NCI-H2196 treated with DMSO at 0.1 percent for 48 hours (cell line): ENCODE results near the gene ELF1.
"Not testable (repeated sequence)": the region's sequence is repeated elsewhere in the genome, so short reads cannot be mapped to it uniquely, and the experiment has no call there.

Experiments used
- DNase-seq: peaks from one replicate; lab custom pipeline; 2025; ENCODE audit not compliant: unreplicated experiment; lab: John Stamatoyannopoulos, UW

The ELF1 gene

DNA sequence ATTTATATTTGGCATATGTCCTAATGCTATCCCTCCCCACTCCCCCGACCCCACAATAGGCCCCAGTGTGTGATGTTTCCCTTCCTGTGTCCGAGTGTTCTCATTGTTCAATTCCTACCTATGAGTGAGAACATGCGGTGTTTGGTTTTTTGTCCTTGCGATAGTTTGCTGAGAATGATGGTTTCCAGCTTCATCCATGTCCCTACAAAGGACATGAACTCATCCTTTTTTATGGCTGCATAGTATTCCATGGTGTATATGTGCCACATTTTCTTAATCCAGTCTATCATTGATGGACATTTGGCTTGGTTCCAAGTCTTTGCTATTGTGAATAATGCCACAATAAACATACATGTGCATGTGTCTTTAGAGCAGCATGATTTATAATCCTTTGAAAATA is 23.3 kb upstream of the ELF1 start:
- not testable (repeated sequence) for DNase-seq

DNA sequence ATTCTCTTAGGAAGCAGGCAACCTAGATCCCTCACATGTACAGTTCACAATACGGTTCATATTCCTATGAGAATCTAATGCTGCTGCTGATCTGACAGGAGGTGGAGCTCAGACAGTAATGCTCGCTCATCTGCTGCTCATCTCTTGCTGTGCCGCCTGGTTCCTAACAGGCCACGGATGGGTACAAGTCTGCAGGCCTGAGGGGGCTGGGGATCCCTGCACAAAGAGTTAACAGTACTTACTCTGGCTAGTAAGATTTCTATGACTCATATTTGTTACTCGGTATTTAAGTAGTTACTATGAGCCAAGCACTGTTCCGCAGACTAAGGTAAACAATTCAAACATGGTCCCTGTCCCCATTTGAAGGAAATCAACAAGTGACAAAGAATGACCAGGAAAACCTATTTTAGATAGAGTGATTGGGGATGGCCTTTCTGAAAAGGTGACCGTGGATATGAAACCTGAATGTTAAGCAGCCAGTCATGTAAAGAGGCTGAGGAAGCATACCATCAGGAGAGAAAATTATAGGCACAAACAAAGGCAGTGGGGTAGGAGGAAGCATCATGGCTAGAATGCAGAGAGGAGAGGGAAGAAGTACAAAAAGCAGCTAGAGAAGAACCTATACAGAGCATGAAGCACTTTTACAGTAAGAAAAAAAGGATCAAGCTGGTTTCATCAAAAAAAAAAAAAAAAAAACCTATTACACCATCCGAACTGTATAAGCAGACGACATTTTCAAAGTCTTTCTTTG is 21.6 kb upstream of the ELF1 start:
- no peak for DNase-seq

DNA sequence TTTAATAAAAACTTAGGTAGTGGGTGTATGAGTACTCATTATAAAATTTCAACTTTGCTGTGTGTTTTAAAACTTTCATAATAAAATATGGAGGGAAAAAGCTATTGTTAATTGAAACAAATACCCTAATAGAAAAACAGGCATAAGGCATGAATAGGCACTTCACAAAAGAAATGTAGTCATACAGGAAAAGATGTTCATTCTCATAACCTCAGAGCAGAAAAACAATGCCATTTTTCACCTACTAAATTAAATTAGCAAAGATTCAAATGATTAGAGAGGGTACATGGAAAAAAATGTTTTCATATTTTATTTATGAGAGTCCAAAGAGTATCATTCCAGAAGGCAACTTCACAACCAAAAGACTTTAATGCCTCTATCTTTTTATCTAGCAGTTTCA is 20.6 kb upstream of the ELF1 start:
- no peak for DNase-seq

DNA sequence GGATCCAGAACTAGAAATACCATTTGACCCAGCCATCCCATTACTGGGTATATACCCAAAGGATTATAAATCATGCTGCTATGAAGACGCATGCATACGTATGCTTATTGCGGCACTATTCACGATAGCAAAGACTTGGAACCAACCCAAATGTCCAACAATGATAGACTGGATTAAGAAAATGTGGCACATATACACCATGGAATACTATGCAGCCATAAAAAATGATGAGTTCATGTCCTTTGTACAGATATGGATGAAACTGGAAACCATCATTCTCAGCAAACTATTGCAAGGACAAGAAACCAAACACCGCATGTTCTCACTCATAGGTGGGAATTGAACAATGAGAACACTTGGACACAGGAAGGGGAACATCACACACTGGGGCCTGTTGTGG is 17.4 kb upstream of the ELF1 start:
- not testable (repeated sequence) for DNase-seq

DNA sequence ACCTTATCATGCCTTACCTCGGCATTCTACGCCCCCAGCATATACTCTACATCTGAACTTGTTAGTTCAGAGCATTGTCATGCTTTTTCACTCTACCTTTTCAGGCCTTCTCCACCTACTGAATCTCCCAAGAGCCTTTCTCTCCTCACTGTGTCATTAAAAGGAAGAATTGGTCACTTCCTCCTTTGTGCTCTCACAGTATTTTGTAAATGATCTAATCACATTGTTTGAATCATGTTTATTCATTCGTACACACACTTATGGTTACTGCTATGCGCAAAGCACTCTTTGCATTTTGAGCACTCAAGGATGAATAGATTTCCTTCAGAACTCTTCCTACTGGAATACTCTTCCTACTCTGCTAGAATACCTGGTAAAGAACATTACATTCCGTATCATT is 15.8 kb upstream of the ELF1 start:
- DNase-seq, result no peak

DNA sequence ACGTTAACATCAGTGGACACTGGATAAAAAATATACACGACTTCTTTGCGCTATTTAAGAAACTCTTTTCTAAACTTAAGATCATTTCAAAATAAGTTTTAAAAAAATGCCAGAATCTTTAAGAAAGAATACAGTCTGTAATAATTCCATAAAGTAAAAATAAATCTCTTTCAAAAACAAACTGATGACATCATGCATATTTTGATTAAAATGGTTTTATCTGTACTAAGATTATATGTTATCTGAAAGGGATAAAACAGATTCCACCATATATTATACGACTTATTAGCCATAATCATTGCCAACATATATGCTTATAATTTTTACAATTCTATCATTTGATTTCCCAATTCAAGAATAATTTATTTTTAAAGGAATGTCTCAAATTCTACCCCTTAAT is 15.3 kb upstream of the ELF1 start:
- no peak for DNase-seq

DNA sequence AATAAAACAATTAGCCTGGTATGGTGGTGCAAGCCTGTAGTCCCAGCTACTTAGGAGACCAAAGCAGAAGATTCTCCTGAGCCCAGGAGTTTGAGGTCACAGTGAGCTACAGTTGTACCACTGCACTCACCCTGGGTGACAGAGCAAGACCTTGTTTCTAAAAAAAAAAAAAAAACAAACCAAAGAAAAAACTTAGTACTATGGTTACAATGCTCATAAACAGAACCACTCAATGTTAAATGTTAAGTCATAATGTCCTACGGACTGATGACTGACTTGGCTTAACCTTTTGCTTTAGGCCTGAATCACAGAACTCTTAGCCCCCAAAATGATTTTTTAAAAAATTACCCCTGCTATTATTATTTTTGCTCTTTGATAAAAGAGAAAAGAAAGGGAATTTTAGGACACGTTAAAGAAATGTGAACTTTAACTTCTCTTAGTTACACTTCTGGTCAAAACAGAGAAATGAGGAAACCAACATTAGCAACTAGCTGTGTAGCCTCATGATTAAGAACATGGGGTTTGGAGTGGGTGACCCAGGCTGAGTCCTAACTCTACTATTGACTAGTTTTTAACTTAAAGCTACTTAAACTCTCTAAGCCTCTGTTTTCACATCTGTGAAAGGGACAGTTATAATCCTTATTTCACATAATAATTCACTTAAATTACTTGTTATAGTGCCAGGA is 13.7 kb upstream of the ELF1 start:
- DNase-seq, result no peak

DNA sequence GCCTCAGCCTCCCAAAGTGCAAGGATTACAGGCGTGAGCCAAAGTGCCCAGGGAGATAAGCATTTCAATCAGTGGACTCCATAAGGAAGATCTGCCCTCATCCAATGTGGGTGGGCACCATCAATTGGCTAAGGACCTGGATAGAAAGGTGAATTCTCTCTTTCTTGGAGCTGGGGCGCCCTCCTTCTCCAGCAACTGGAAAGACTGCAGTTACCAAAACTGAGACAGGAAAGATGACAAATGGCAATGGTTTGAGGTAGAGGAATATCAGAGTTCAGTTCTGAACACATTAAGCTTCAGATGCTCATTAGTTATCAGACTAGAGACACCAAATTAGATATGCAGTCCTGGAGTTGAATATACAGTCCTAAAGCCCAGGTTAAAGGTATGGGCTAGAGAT is 10.5 kb upstream of the ELF1 start:
- no peak for DNase-seq

DNA sequence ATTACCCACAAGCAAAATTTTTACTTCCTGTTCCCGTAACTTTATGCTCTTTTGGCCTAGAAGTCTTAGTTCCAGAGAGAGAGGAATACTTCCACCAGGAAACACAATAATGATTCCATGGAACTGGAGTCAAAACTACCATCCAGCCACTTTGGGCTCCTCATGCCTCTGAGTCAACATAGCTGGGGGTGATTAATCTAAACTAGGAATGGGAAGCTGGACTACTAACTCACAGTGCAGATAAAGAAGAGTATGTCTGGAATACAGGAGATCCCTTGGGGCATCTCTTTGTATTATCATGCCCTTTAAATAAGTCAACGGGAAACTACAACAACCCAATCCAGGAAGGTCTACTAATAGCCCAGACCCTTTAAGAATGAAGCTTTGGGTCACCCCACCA is 8.9 kb upstream of the ELF1 start:
- no peak for DNase-seq

DNA sequence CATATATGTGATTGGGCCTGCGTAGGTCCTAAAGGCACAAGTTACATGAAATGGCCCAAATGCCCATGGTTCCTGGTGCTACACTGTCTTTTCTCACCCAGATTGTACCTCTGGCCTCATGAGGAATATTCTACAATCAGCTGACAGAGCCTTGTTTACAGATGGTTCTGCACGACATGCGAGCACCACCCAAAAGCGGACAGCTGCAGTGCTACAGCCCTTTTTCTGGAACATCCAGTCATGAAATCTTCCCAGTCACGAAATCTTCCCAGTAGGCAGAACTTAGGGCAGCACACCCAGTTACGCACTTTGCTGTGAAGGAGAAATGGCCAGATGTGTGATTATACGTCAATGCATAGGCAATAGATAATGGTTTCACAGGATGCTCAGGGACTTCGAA is 7.7 kb upstream of the ELF1 start:
- no peak for DNase-seq

DNA sequence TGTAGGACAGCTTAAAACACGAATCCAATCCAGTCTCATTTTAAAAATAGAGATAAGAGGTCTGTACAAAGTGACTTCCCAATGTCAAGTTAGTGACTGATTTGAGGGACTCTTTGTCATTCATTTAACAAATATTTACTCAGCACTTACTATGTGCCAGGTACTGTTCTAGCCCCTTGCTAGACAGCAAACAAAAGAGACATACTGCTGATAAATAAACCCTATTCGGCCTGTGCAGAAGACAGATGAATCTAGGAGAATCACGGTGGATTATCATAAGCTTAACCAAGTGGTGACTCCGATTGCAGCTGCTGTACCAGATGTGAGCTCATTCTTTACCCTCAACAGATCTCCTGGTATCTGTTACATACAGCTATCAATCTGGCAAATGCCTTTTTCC is 6.4 kb upstream of the ELF1 start:
- no peak for DNase-seq

DNA sequence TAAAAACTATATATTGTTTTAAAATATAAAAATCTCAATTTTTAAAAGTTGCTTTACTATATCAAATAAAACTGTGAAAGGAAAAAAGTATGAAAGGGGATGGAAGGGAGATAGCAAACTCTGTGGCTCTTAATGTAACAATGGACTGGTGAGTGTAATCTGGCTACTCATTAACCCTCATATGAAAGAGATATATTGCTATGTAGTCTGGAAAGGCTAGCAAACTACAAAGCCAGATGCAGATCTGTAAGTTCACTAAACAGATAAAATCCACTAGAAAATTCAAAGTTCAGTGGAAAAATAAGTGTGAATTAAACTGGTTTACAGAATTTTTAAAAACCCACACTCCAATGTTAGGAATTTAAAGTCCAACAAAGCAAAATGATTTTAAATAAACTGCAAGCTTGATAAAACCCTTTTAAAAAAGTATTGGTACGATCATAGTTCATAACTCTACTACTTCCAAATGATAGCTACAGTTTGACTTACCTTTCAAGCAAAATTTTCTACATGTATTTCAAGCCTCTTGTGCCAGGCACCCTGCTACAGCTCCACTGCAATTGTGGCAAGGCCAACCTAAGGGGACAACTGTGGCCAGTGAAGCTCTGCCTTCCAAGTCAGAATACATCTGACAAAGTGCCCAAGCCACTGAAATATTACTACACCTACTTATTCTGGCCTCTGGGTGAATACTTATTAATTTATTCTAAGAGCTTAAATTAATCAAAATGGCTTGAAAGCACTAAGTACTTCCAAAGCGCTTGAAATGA is 647 bp upstream of the ELF1 start:
- DNase-seq, result no peak

DNA sequence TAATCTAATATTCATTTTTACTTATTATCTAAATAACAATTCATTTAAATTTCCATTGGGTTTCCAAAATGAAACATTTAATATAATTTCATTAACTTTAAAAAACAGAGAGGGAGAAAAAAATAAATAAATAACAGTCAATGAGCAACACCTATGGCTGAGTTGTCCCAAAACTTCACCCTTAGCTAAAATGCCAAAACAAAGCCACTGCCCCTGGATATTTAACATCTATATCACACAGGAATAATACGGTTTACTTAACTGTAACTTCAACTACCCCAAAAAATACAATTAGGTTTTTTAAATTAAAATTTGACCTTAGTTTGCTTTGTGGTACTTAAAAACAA is 541 bp downstream of the ELF1 start:
- no peak for DNase-seq

DNA sequence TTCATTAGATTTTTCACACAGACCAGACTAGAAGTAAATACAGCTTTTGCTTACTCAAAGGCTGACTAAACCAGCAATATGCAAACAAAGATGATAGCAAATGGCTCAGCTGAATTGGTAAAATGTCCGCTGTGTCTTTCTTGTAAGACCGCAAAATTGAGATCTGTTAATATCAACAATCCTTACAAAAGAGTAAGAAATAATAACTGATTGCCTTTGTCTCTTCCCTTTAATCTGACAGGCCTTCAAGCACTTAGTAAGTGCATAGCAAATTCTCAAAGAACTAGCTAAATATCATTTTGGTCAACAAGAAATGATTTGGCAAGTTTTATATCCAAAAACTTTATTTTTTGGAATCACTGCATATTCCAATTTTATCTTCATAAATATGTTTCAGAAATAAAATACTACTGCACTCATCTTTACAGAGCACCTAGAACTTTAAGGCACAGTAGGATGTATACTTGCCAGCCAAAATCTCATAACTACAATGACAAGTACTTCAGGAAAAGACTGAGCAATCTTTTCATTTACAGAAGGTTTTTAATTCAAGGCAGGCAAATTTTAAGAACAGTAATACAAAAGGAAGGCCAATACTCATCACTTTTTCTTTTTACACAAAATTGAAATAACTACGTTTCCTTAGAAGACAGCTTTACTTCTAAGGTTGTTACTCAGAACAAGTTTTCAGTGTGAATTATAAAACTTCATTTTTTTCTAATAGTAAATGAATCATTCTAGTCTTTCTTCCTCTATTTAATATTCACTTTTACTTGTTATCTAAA is 1.1 kb downstream of the ELF1 start:
- DNase-seq, result no peak

DNA sequence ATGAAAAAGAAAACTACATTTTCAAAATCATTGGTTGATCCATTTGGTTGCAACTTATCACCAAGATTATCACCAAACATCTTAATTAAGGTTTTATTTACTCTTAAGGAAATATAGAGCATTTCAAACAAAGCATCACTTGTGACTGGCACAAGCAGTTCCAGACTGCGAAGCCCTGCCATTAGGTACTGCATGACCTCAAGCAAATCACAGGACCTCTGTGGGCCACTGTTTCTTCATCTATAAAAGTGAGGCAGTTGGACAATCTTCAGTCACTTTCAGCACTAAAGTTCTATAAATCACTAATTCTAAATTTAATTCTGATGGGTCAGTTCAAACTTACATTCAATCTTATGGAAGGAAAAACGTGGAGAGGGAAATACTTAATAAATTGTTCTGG is 2.0 kb downstream of the ELF1 start:
- no peak for DNase-seq

DNA sequence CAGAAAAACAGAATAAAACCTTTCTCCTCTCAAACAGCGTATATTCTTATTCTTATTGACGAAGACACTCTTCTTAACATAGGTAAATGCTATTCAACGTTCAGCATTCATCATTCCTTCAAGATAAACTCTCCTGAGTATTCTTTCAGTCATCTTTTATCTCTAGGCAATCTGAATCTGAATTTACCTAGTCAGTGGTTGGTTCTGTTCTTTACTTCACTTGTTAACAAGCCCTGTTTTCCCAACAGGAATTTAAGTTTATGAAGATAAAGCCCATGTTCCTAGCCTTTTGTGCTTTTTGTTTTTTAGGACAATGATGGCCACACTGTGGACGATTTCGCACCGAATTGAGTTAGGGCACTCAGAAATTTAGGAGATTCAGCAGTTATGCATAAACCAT is 3.2 kb downstream of the ELF1 start:
- no peak for DNase-seq

DNA sequence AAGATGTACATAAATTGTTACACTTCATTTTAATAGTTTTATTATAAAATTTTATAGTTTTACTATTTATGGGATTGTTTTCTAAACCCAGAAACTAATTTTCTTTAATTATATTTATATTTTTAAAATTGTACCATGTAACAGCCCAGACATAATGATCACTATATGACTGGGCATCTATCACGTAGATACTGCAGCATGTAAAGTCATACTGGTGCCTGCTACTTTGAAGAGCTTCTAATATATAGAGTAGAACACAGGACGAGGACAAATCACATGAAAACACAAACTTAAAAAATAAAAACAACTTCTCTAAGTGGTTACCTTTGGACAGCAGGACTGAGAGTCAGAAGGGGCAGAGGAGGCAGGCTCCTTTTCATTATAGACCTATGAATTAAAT is 5.3 kb downstream of the ELF1 start:
- DNase-seq, result no peak

DNA sequence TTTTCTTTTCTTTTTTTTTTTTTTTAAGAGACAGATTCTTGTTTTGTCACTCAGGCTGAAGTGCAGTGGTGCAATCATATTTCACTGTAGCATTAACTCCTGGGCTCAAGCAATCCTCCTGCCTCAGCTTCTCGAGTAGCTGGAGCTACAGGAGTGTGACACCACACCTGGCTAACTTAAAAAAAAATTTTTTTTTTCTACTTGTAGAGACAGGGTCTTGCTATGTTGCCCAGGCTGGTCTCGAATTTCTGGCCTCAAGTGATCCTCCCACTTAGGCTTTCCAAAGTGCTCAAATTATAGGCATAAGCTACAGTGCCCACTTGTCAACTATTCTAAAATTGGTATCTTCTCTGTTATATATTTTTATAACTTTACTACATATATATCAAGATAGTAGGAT is 6.6 kb downstream of the ELF1 start:
- DNase-seq, result no peak

DNA sequence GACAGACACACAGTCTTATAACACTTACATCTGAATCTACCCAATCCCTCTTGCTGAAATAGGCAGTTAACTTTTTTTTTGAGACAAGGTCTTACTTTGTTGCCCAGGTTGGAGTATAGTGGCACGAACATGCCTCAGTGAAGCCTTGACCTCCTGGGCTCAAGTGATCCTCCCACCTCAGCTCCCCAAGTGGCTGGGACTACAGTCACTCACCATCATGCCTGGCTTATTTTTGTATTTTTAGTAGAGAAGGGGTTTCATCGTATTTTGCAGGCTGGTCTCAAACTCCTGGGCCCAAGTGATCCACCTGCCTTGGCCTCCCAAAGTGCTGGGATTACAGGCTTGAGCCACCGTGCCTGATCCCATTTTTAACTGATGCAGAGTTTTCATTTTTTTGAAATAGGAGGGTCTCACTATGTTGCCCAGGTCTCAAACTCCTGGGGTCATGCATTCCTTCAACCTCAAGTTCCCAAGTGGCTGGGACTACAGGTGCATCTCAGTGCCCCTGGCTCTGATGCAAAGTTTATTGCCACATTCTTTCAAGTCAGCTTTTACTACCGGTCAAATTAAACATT is 7.6 kb downstream of the ELF1 start:
- DNase-seq, result no peak

DNA sequence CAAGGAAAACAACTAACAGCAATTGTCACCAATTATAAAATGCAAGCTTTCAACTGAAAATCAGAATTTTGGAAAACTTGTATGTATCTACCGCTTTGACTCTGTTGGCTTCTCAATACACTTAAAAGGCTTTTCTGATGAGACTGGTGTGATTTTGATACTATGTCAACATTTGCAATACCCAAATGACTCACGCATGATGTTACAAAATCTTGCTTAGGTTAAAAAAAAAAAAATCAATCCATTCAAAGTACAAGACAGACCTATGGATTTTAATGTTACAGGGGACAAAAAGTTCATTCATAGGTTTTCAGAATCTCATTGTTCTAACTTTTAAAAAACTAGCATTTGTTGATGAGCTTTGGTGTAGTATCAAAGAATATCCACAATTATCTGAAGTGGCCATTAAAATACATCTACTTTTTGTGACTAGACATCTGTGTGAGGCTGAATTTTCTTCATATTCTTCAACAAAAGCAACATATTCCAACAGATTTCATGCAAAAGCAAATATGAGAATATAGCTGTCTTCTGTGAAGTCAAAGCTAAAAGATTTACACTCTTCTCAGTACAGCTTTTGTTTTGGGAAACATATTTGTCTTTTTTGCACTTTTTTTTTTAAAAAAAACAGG is 10.7 kb downstream of the ELF1 start:
- no peak for DNase-seq

DNA sequence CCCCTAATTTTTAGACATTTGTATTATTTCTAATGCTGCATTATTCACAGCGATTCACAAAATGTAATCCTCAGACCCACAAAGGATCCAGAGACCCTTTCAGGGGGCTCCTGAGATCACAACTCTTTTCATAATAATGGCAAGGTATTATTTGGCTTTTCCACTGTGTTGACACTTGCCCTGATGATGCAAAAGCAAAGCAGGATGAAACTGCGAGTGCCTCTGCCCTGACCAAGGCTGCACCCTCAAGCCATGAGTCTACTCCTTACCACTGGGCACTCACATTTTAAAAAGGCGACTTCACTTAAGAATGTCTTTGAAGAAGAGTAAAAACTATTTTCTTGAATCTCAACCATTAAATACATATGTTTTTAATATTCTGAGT is 11.4 kb downstream of the ELF1 start:
- DNase-seq, result no peak
